Colonic mucosa (tissue), 4 donors: ENCODE data around the gene MRC1. TPM values are rescaled to one million over a fixed set of nuclear protein-coding genes. Genes with fewer than 3 reads are reported as not detected.

ENCODE experiments used
- DNase-seq: peaks from one replicate; pipeline ENCODE4 v3.0.0-alpha.2; 2020
- H3K27ac ChIP-seq: fragments of 200-600 bp; one replicate; pipeline ENCODE4 v1.8.0; 2021
- H3K27me3 ChIP-seq: fragments of 200-600 bp; one replicate; pipeline ENCODE4 v1.8.0; 2021
- H3K36me3 ChIP-seq: fragments of 200-600 bp; one replicate; pipeline ENCODE4 v1.8.0; 2021
- H3K4me1 ChIP-seq: fragments of 200-600 bp; one replicate; pipeline ENCODE4 v1.8.0; 2021; ENCODE audit warnings: mild to moderate bottlenecking
- H3K4me3 ChIP-seq: fragments of 200-600 bp; one replicate; pipeline ENCODE4 v1.8.0; 2021
- H3K9ac ChIP-seq, 2 donors: one replicate each; pipeline ENCODE4 v1.7.0; 2013; ENCODE audit warnings: control low read depth in 2 of 2, low read depth in 2 of 2, low read length in 2 of 2
- H3K9me3 ChIP-seq: fragments of 200-600 bp; one replicate; pipeline ENCODE4 v1.8.0; 2021
- intact Hi-C: fragments of 100-400 bp; cut with DNase I; formaldehyde crosslinking; loops from one replicate; pipeline ENCODE4 v1.14.1; 2022
- total RNA-seq, 2 donors: library from RNA; stranded (reverse); fragmentation: NEBNext Ultra II Directional in 1 of 2; extraction: Animal tissue kit (Norgen Biotek cat#: 25700) in 1 of 2; gene quantifications; one replicate each; pipeline ENCODE4 v1.2.1, GENCODE V29; 2021
- TF ChIP-seq, protein P1 (sequence below): fragments of 200-600 bp; IDR thresholded peaks from one replicate; pipeline ENCODE4 v1.8.0; 2022; ENCODE audit warnings: antibody characterized with exemption, mild to moderate bottlenecking
- donor health status: healthy.
- donor health status: DM: no; HTN: no; CAD: no.
- donor health status: DM: no; HTN: no; CAD: no.

The MRC1 gene
- total RNA-seq, 2 donors from 2014 or later, result 9.2 to 19.2 TPM

DNA sequence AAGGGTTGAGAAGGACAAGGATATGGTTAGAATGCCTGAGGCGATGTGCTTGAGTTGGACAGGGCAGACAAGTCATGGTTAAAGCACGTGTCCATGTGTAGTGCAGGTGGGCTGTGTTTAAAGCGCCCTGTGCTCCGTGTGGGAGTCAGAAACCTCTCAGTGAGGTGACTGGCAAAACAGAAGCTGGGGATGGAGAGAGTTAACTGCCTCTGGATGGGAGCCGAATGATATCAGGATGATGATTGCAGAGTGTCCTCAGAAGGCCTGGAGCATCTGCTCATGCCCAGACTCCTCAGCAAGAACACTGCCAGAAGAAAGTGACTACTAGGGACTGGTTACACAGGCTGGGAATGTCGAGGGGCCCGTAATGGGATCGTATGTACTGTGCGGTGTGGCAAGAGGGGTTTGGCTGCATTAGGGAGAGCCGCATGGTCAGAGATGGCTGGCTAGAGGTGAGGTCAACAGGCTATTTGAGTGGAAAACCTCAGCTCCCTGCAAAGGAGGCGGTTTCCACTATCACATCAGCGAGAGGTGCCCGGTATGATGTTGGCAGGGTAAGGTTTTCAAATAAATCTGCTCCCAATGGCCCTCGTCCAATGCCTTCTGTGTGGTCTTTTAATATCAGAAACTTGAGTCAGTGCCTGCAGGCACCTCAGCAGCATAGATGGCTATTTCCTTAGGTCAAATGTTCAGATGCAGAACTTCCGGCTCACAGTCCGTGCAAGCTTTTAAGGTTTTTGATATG lies 26.1 kb upstream of the MRC1 start:
- H3K27ac ChIP-seq, result no peak overlapping the region
- H3K4me3 ChIP-seq, result no peak overlapping the region
- no peaks in the 10 kb centered on the region for H3K4me1 ChIP-seq
- no peaks in the 10 kb centered on the region for H3K27me3 ChIP-seq
- H3K9ac ChIP-seq, result no peak overlapping the region
- no peaks in the 10 kb centered on the region for H3K36me3 ChIP-seq
- H3K9me3 ChIP-seq, result no peaks in the 10 kb centered on the region
- intact Hi-C loops, result no loop called here
- no peak for DNase-seq
- TF ChIP-seq, protein P1, sequence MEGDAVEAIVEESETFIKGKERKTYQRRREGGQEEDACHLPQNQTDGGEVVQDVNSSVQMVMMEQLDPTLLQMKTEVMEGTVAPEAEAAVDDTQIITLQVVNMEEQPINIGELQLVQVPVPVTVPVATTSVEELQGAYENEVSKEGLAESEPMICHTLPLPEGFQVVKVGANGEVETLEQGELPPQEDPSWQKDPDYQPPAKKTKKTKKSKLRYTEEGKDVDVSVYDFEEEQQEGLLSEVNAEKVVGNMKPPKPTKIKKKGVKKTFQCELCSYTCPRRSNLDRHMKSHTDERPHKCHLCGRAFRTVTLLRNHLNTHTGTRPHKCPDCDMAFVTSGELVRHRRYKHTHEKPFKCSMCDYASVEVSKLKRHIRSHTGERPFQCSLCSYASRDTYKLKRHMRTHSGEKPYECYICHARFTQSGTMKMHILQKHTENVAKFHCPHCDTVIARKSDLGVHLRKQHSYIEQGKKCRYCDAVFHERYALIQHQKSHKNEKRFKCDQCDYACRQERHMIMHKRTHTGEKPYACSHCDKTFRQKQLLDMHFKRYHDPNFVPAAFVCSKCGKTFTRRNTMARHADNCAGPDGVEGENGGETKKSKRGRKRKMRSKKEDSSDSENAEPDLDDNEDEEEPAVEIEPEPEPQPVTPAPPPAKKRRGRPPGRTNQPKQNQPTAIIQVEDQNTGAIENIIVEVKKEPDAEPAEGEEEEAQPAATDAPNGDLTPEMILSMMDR, result no peak

DNA sequence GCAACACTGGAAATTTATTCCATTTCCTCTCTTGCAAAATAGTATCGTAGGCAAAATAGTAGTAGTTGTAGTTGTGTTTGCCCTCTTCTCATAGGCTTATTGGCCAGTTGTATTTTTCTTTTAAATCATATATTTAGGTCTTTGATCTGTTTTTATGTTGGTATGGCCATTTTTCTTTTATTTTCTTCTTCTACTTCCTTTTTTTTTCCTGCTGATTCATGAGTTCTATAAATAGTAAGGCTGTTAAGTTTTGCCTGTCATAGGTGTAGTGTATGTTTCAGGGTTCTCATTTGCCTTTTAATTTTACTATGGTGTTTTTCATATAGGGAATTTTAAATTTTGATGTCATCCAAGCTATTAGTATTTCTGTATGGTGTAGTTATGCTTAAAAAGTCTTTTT lies 25.4 kb upstream of the MRC1 start:
- Histone ChIP-seq H3K27me3 (no peaks in the 10 kb centered on the region), H3K9me3 (no peaks in the 10 kb centered on the region), H3K4me1 (no peaks in the 10 kb centered on the region), H3K36me3 (no peaks in the 10 kb centered on the region), H3K4me3 (no peak overlapping the region), H3K9ac (no peak overlapping the region), H3K27ac (no peak overlapping the region)
- no peak for DNase-seq
- TF ChIP-seq, protein P1, result no peak
- intact Hi-C loops, result no loop called here

GRCh38 chr10:17784688-17785087 lies 24.5 kb upstream of the MRC1 start:
- no peak overlapping the region for H3K27ac ChIP-seq

DNA sequence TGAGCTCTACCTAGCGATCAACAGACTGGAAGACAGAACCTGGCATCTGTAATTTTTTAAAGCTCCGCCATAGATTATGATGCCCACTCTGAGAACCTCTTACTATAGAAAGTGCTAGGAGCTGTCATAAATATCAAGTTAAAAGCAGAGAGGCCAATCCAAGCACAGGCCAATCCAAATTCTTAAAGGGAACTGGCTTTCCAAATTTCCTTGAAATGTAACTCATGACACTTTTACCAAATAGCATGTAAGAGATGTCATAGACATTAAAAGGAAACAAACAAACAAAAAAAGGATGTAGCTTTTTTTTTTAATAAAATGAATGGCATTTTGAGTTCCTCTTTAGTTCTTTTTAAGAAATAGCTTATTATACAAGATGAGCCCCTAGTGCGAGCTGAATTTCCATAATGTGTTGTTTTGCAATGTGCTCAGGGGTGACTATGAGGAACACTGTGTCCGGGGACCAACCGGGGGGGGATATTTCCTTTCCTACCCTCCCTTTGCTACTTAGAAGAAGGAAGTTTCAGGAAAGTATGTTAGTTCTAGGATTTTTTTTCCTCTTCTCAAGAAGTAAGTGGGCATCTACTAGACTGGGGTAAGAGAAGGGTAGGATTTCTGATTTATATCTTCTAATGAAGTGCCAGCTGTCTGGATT lies 23.7 kb upstream of the MRC1 start:
- Histone ChIP-seq H3K27ac (no peak overlapping the region), H3K9ac (no peak overlapping the region), H3K36me3 (no peaks in the 10 kb centered on the region), H3K27me3 (no peaks in the 10 kb centered on the region), H3K9me3 (no peaks in the 10 kb centered on the region), H3K4me3 (no peak overlapping the region), H3K4me1 (no peaks in the 10 kb centered on the region)
- no peak for DNase-seq
- intact Hi-C loops, result no loop called here
- TF ChIP-seq, protein P1, result no peak

More at GRCh38 chr10:17784688-17785087, 24.5 kb upstream of the MRC1 start:
- Histone ChIP-seq H3K4me1 (no peaks in the 10 kb centered on the region), H3K9me3 (no peaks in the 10 kb centered on the region), H3K27me3 (no peaks in the 10 kb centered on the region), H3K36me3 (no peaks in the 10 kb centered on the region), H3K4me3 (no peak overlapping the region), H3K9ac (no peak overlapping the region)
- TF ChIP-seq, protein P1, result no peak
- DNase-seq, result no peak
- intact Hi-C loops, result no loop called here

DNA sequence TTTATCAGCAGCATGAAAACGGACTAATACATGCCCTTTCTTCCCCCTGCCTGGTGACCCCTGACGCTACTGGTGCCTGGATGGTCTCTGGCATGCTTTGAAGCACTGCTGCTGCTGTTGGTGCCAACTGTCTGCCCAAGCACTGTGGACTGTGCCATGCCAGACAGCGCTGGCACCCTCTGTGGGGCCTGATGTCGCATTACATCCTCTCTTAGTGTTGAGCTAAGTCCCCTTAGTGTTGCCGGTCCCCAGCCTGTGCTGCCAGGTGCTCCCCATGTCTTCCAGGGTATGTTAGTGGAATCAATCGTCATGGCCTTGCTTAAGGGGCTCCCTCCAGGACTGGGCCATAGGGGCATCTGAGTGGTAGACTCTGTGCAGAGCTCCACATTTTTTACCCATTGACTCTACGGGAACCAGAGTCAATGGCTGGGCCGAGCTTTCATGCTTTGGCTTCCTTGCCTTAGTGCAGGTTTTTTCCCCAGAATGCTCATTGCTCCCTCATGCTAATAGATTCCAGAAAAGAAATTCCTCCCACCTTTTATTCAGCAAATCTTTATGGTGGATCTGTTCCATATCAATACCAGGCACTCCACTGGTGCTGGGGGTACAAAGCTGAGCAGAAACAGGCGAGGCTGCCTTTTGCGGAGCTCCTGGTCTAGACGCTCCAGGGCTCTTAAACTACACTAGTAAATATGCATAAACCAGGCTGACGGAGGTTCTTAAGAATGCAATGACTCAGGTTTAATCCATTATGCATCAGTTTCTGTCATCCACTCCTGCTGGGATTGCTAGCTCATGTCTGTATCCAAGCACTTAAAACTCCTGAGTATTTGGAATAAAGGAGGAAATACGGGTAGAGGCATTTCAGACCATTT lies 21.8 kb upstream of the MRC1 start:
- intact Hi-C loops, result no loop called here

More for the DNA sequence above, 21.8 kb upstream of the MRC1 start:
- H3K36me3 ChIP-seq, result no peaks in the 10 kb centered on the region
- H3K9me3 ChIP-seq, result no peaks in the 10 kb centered on the region
- no peak overlapping the region for H3K4me3 ChIP-seq
- no peak overlapping the region for H3K27ac ChIP-seq
- no peak for DNase-seq
- no peaks in the 10 kb centered on the region for H3K4me1 ChIP-seq
- no peaks in the 10 kb centered on the region for H3K27me3 ChIP-seq
- TF ChIP-seq, protein P1, result no peak
- H3K9ac ChIP-seq, result no peak overlapping the region
